GM23248 (cell line): ENCODE data around the gene HYI. TPM values are rescaled to one million over a fixed set of nuclear protein-coding genes. Genes with fewer than 3 reads are reported as not detected.
"Not testable (repeated sequence)": the region's sequence is repeated elsewhere in the genome, so short reads cannot be mapped to it uniquely, and the experiment has no call there.

Experiments
- DNase-seq: peaks from one replicate; pipeline ENCODE4 v3.0.0-alpha.2; 2015
- H2AFZ ChIP-seq: fragments of 200-600 bp; sonication (generic); 2 replicates; pipeline ENCODE4 v1.6.1; 2016; ENCODE audit warnings: antibody characterized with exemption
- H3F3A ChIP-seq: fragments of 200-600 bp; sonication (generic); 2 replicates; pipeline ENCODE4 v1.6.1; 2016; ENCODE audit warnings: mild to moderate bottlenecking, antibody characterized with exemption, mixed run types; ENCODE audit not compliant: insufficient read depth
- H3K27ac ChIP-seq: fragments of 200-600 bp; sonication (generic); 2 replicates; pipeline ENCODE4 v1.5.1; 2016; ENCODE audit warnings: mild to moderate bottlenecking
- H3K27me3 ChIP-seq: fragments of 200-600 bp; sonication (generic); replicated peaks from 2 replicates; pipeline ENCODE4 v1.6.1; 2016; ENCODE audit warnings: mild to moderate bottlenecking; ENCODE audit not compliant: insufficient read depth
- H3K36me3 ChIP-seq: fragments of 200-600 bp; sonication (generic); 2 replicates; pipeline ENCODE4 v1.6.1; 2016; ENCODE audit warnings: low read depth, mild to moderate bottlenecking
- H3K4me1 ChIP-seq: fragments of 200-600 bp; sonication (generic); 2 replicates; pipeline ENCODE4 v1.6.1; 2016; ENCODE audit warnings: mild to moderate bottlenecking; ENCODE audit not compliant: insufficient read depth
- H3K4me2 ChIP-seq: fragments of 200-600 bp; sonication (generic); one replicate; pipeline ENCODE4 v1.6.1; 2016; ENCODE audit warnings: mild to moderate bottlenecking; ENCODE audit not compliant: unreplicated experiment
- H3K4me3 ChIP-seq: fragments of 200-600 bp; sonication (generic); 2 replicates; pipeline ENCODE4 v1.5.1; 2016; ENCODE audit warnings: mild to moderate bottlenecking
- H3K79me2 ChIP-seq: fragments of 200-600 bp; sonication (generic); 2 replicates; pipeline ENCODE4 v1.6.1; 2016; ENCODE audit warnings: mild to moderate bottlenecking; ENCODE audit not compliant: insufficient read depth
- H3K9ac ChIP-seq: fragments of 200-600 bp; sonication (generic); 2 replicates; pipeline ENCODE4 v1.6.1; 2016; ENCODE audit warnings: mild to moderate bottlenecking
- H3K9me2 ChIP-seq: fragments of 200-600 bp; sonication (generic); 2 replicates; pipeline ENCODE4 v1.6.1; 2016; ENCODE audit warnings: mixed run types, mild to moderate bottlenecking, moderate library complexity; ENCODE audit not compliant: insufficient read depth
- H3K9me3 ChIP-seq: fragments of 200-600 bp; sonication (generic); one replicate; pipeline ENCODE4 v1.6.1; 2017; ENCODE audit warnings: low read depth
- H4K20me1 ChIP-seq: fragments of 200-600 bp; sonication (generic); 2 replicates; pipeline ENCODE4 v1.6.0; 2016; ENCODE audit not compliant: insufficient read depth
- EZH2 ChIP-seq: fragments of 200-600 bp; sonication (generic); IDR thresholded peaks from 2 replicates; pipeline ENCODE4 v1.6.1; 2018; ENCODE audit warnings: antibody characterized with exemption, mild to moderate bottlenecking; ENCODE audit not compliant: insufficient read depth, poor library complexity, severe bottlenecking
- EZH2phosphoT487 ChIP-seq: fragments of 200-600 bp; sonication (generic); IDR thresholded peaks from 2 replicates; pipeline ENCODE4 v1.6.1; 2018; ENCODE audit warnings: antibody characterized with exemption, moderate library complexity, mild to moderate bottlenecking, low read depth; ENCODE audit not compliant: insufficient read depth
- WGBS, 2 experiments: methylation state at CpG; one replicate each; pipeline ENCODE4 v1.1.6; 2015 to 2017; ENCODE audit warnings: low lambda C conversion rate in 2 of 2, low coverage in 1 of 2; ENCODE audit errors: missing lambda C conversion rate in 2 of 2; 5-methylcytosine and 5-hydroxymethylcytosine counted together
- in situ Hi-C: fragments of 300-500 bp; cut with MboI; formaldehyde crosslinking; loops from 2 replicates; pipeline ENCODE4 v1.15.0; 2020
- polyA plus RNA-seq: library from polyadenylated mRNA; unstranded; fragments of >200 nt; fragmentation: Nextera tagmentation; extraction: Ambion mirVana; gene quantifications from 2 replicates; pipeline ENCODE4 v1.2.1, GENCODE V29; 2016
- total RNA-seq: library from RNA; depleted of rRNA; stranded (reverse); fragments of >200 nt; shearing (Covaris generic); gene quantifications from 2 replicates; pipeline ENCODE4 v1.2.3, GENCODE V29; 2014

Gene HYI
- total and polyA plus RNA-seq, 2 experiments from 2014 or later: 21.0 to 28.5 TPM

GRCh38 chr1:43484367-43484766 is 30.6 kb upstream of the HYI start:
- Histone ChIP-seq H2AFZ (no peak overlapping the region), H4K20me1 (no peaks in the 10 kb centered on the region), H3K9me2 (no peaks in the 10 kb centered on the region), H3F3A (no peaks in the 10 kb centered on the region), H3K79me2 (no peaks in the 10 kb centered on the region), H3K4me3 (no peak overlapping the region), H3K27me3 (no peaks in the 10 kb centered on the region), H3K27ac (no peak overlapping the region), H3K4me1 (no peaks in the 10 kb centered on the region), H3K36me3 (no peaks in the 10 kb centered on the region), H3K4me2 (no peak overlapping the region), H3K9ac (no peak overlapping the region), H3K9me3 (no peaks in the 10 kb centered on the region)
- WGBS, 2 experiments: 94 to 100% methylated on average over 2 of the region's 2 CpGs
- in situ Hi-C loops: no loop called here
- no peak for TF ChIP-seq EZH2phosphoT487
- no peak for TF ChIP-seq EZH2
- DNase-seq: no peak

GRCh38 chr1:43482215-43482614 is 28.5 kb upstream of the HYI start:
- H3K9me3 ChIP-seq: no peaks in the 10 kb centered on the region
- no peaks in the 10 kb centered on the region for H3K4me1 ChIP-seq
- in situ Hi-C loops: no loop called here
- H4K20me1 ChIP-seq: no peaks in the 10 kb centered on the region
- no peaks in the 10 kb centered on the region for H3K36me3 ChIP-seq
- H3K79me2 ChIP-seq: no peaks in the 10 kb centered on the region
- no peak for DNase-seq
- H3F3A ChIP-seq: no peaks in the 10 kb centered on the region
- H2AFZ ChIP-seq: no peak overlapping the region
- no peak overlapping the region for H3K4me2 ChIP-seq
- H3K27ac ChIP-seq: no peak overlapping the region
- TF ChIP-seq EZH2 (no peak), EZH2phosphoT487 (no peak)
- WGBS, 2 experiments: 63 to 64% methylated on average over 1 of the region's 1 CpG
- no peak overlapping the region for H3K4me3 ChIP-seq
- H3K9me2 ChIP-seq: no peaks in the 10 kb centered on the region
- H3K9ac ChIP-seq: no peak overlapping the region
- H3K27me3 ChIP-seq: no peaks in the 10 kb centered on the region

- no peak overlapping the region for H3K4me3 ChIP-seq
- H3K4me2 ChIP-seq: no peak overlapping the region
- H3K36me3 ChIP-seq: no peaks in the 10 kb centered on the region
- DNase-seq: no peak
- no peak overlapping the region for H3K9ac ChIP-seq
- no peak overlapping the region for H2AFZ ChIP-seq
- H3K9me2 ChIP-seq: no peaks in the 10 kb centered on the region
- no peaks in the 10 kb centered on the region for H3K27me3 ChIP-seq
- in situ Hi-C loops: no loop called here
- 34 to 39% methylated on average over 2 of the region's 2 CpGs for WGBS, 2 experiments
- H3K27ac ChIP-seq: no peak overlapping the region
- TF ChIP-seq EZH2: no peak
- TF ChIP-seq EZH2phosphoT487: no peak
- H4K20me1 ChIP-seq: no peaks in the 10 kb centered on the region
- H3K79me2 ChIP-seq: no peaks in the 10 kb centered on the region
- 0 out of 2 replicates have a peak, but pooled peaks cover 1% of the 10 kb centered on the region for H3F3A ChIP-seq
- H3K4me1 ChIP-seq: peaks cover 1% of the 10 kb centered on the region
- no peaks in the 10 kb centered on the region for H3K9me3 ChIP-seq
Observed at GRCh38 chr1:43481491-43481890, 27.8 kb upstream of the HYI start.

GRCh38 chr1:43479414-43479813 is 25.7 kb upstream of the HYI start:
- Histone ChIP-seq H3K36me3 (no peaks in the 10 kb centered on the region), H3K9ac (no peak overlapping the region), H3K4me1 (peaks cover 11% of the 10 kb centered on the region), H3K4me3 (no peak overlapping the region), H3K9me3 (no peaks in the 10 kb centered on the region), H3F3A (peaks cover 7% of the 10 kb centered on the region; the same call in 1 of the 2 replicates), H3K27ac (no peak overlapping the region), H3K79me2 (no peaks in the 10 kb centered on the region), H3K9me2 (no peaks in the 10 kb centered on the region), H4K20me1 (no peaks in the 10 kb centered on the region), H3K27me3 (no peaks in the 10 kb centered on the region), H3K4me2 (no peak overlapping the region), H2AFZ (no peak overlapping the region)
- no peak for TF ChIP-seq EZH2phosphoT487
- no peak for TF ChIP-seq EZH2
- WGBS, 2 experiments: 95 to 96% methylated on average over 3 of the region's 3 CpGs
- DNase-seq: no peak
- in situ Hi-C loops: no loop called here

GRCh38 chr1:43477716-43478115 is 24.0 kb upstream of the HYI start:
- Histone ChIP-seq H3K4me3 (no peak overlapping the region), H3K9me3 (no peaks in the 10 kb centered on the region), H3K4me1 (peaks cover 23% of the 10 kb centered on the region), H2AFZ (no peak overlapping the region), H3K9me2 (peaks cover 4% of the 10 kb centered on the region; the same call in 1 of the 2 replicates), H4K20me1 (no peaks in the 10 kb centered on the region), H3K36me3 (no peaks in the 10 kb centered on the region), H3K79me2 (no peaks in the 10 kb centered on the region), H3K9ac (no peak overlapping the region), H3K4me2 (no peak overlapping the region), H3F3A (peaks cover 24% of the 10 kb centered on the region), H3K27ac (no peak overlapping the region), H3K27me3 (no peaks in the 10 kb centered on the region)
- in situ Hi-C loops: no loop called here
- DNase-seq: no peak
- TF ChIP-seq EZH2 (no peak), EZH2phosphoT487 (no peak)
- 85 to 96% methylated on average over 1 of the region's 1 CpG for WGBS, 2 experiments

- in situ Hi-C loops: not testable (repeated sequence)
- H3K4me1 ChIP-seq: peaks cover 34% of the 10 kb centered on the region
Observed at GRCh38 chr1:43475611-43476401, 22.1 kb upstream of the HYI start.

More at GRCh38 chr1:43475611-43476401, 22.1 kb upstream of the HYI start:
- not testable (repeated sequence) for H4K20me1 ChIP-seq, H3K36me3 ChIP-seq, H3K9me2 ChIP-seq, H3K27ac ChIP-seq, H2AFZ ChIP-seq, H3K9ac ChIP-seq, H3K9me3 ChIP-seq, H3K79me2 ChIP-seq, H3K27me3 ChIP-seq, H3K4me3 ChIP-seq
- peak; percentile 23 for DNase-seq
- H3F3A ChIP-seq: peaks cover 34% of the 10 kb centered on the region
- peak overlapping the region; percentile 10 for H3K4me2 ChIP-seq
- 44 to 54% methylated on average over 10 of the region's 10 CpGs for WGBS, 2 experiments
